ENCODE measurements around the gene TMOD1. TPM values are rescaled to one million over a fixed set of nuclear protein-coding genes. Genes with fewer than 3 reads are reported as not detected.
"Not testable (repeated sequence)": the region's sequence is repeated elsewhere in the genome, so short reads cannot be mapped to it uniquely, and the experiment has no call there.

TMOD1 gene
- total RNA-seq, 1 experiment from 2014 or later, result 2.2 TPM

GRCh38 chr9:97563458-97564135 is 62.1 kb downstream of the TMOD1 start:
- no peak for DNase-seq (ENCODE audit: extremely low read depth, low read depth)

GRCh38 chr9:97564291-97565175 is 63.1 kb downstream of the TMOD1 start:
- DNase-seq (ENCODE audit: extremely low read depth, low read depth), result no peak

- no peak for DNase-seq (ENCODE audit: extremely low read depth, low read depth)
These were observed 63.8 kb downstream of the TMOD1 start for GRCh38 chr9:97565262-97565661.

GRCh38 chr9:97567182-97567893 is 65.9 kb downstream of the TMOD1 start:
- DNase-seq (ENCODE audit: extremely low read depth, low read depth), result no peak

- no peak for DNase-seq (ENCODE audit: extremely low read depth, low read depth)
These were observed 66.4 kb downstream of the TMOD1 start for GRCh38 chr9:97567894-97568202.

GRCh38 chr9:97568461-97569275 is 67.2 kb downstream of the TMOD1 start:
- no peak for DNase-seq (ENCODE audit: extremely low read depth, low read depth)

- no peak for DNase-seq (ENCODE audit: extremely low read depth, low read depth)
These were observed 69.4 kb downstream of the TMOD1 start for GRCh38 chr9:97570899-97571298.

GRCh38 chr9:97571664-97572063 is 70.2 kb downstream of the TMOD1 start:
- DNase-seq (ENCODE audit: extremely low read depth, low read depth), result no peak

- no peak for DNase-seq (ENCODE audit: extremely low read depth, low read depth)
These were observed 70.9 kb downstream of the TMOD1 start for GRCh38 chr9:97572196-97572891.

GRCh38 chr9:97572892-97573365 is 71.5 kb downstream of the TMOD1 start:
- DNase-seq (ENCODE audit: extremely low read depth, low read depth), result no peak

GRCh38 chr9:97573482-97574073 is 72.1 kb downstream of the TMOD1 start:
- no peak for DNase-seq (ENCODE audit: extremely low read depth, low read depth)

GRCh38 chr9:97574101-97574571 is 72.7 kb downstream of the TMOD1 start:
- DNase-seq (ENCODE audit: extremely low read depth, low read depth), result not testable (repeated sequence)

GRCh38 chr9:97574921-97575672 is 73.6 kb downstream of the TMOD1 start:
- DNase-seq (ENCODE audit: extremely low read depth, low read depth), result not testable (repeated sequence)

GRCh38 chr9:97575673-97576200 is 74.3 kb downstream of the TMOD1 start:
- DNase-seq (ENCODE audit: extremely low read depth, low read depth), result no peak

GRCh38 chr9:97577051-97577450 is 75.6 kb downstream of the TMOD1 start:
- no peak for DNase-seq (ENCODE audit: extremely low read depth, low read depth)

GRCh38 chr9:97578846-97579245 is 77.4 kb downstream of the TMOD1 start:
- no peak for DNase-seq (ENCODE audit: extremely low read depth, low read depth)

GRCh38 chr9:97579914-97580313 is 78.4 kb downstream of the TMOD1 start:
- no peak for DNase-seq (ENCODE audit: extremely low read depth, low read depth)

- not testable (repeated sequence) for DNase-seq (ENCODE audit: extremely low read depth, low read depth)
These were observed 80.1 kb downstream of the TMOD1 start for GRCh38 chr9:97581590-97581989.
